Activated B cell treated with CpG ODN at 0.5 μM for 24 hours (primary cell): ENCODE measurements around the gene COL3A1. TPM values are rescaled to one million over a fixed set of nuclear protein-coding genes. Genes with fewer than 3 reads are reported as not detected.

Experiments
- ATAC-seq: fragments of 200-7000 bp; cut with Tn5 transposase; one replicate; pipeline ENCODE4 v1.10.0; 2021; ENCODE audit warnings: low read depth, mild to moderate bottlenecking, moderate library complexity
- CTCF ChIA-PET: fragments of 350-600 bp; sonication (Branson Sonifier 250); formaldehyde crosslinking; loops from one replicate; lab custom pipeline; 2021; ENCODE audit warnings: antibody characterized with exemption; lab: Charles Lee
- POLR2A ChIA-PET: fragments of 350-600 bp; sonication (Branson Sonifier 250); formaldehyde crosslinking; loops from one replicate; lab custom pipeline; 2021; ENCODE audit warnings: antibody characterized with exemption; lab: Charles Lee
- DNase-seq: peaks from one replicate; pipeline ENCODE4 v3.0.0; 2022
- H3K27ac Mint-ChIP-seq: one replicate; pipeline ENCODE4 v1.8.0; 2020; ENCODE audit warnings: mixed read lengths
- H3K27me3 Mint-ChIP-seq: one replicate; pipeline ENCODE4 v1.8.0; 2021; ENCODE audit warnings: mixed read lengths
- H3K36me3 Mint-ChIP-seq: one replicate; pipeline ENCODE4 v1.8.0; 2021; ENCODE audit warnings: low read depth, mixed read lengths
- H3K4me1 Mint-ChIP-seq: one replicate; pipeline ENCODE4 v1.8.0; 2021; ENCODE audit warnings: mixed read lengths
- H3K4me3 Mint-ChIP-seq: one replicate; pipeline ENCODE4 v1.8.0; 2020; ENCODE audit warnings: mild to moderate bottlenecking, mixed read lengths
- H3K9me3 Mint-ChIP-seq: one replicate; pipeline ENCODE4 v1.8.0; 2020; ENCODE audit warnings: mixed read lengths
- CTCF ChIP-seq: fragments of 200-600 bp; IDR thresholded peaks from one replicate; pipeline ENCODE4 v1.8.0; 2022; ENCODE audit warnings: antibody characterized with exemption, mild to moderate bottlenecking
- intact Hi-C: fragments of 100-400 bp; cut with micrococcal nuclease; formaldehyde crosslinking; loops from one replicate; pipeline ENCODE4 v1.15.1; 2024
- total RNA-seq: library from RNA; stranded (reverse); gene quantifications from 2 replicates; pipeline ENCODE4 v1.2.3, GENCODE V29; 2022

Gene COL3A1
- total RNA-seq, 1 donor from 2014 or later = not detected

GRCh38 chr2:189022492-189022891 lies 48.3 kb downstream of the COL3A1 start:
- DNase-seq = no peak
- H3K4me1 Mint-ChIP-seq = no peaks in the 10 kb centered on the region
- TF ChIP-seq CTCF = no peak

GRCh38 chr2:189024901-189025618 lies 50.9 kb downstream of the COL3A1 start:
- Mint-ChIP-seq H3K4me1 (no peaks in the 10 kb centered on the region), H3K27ac (no peak overlapping the region), H3K36me3 (no peaks in the 10 kb centered on the region), H3K27me3 (no peaks in the 10 kb centered on the region), H3K9me3 (no peaks in the 10 kb centered on the region), H3K4me3 (no peak overlapping the region)
- no peak for TF ChIP-seq CTCF
- CTCF ChIA-PET = no interaction called here
- ATAC-seq = no peak
- POLR2A ChIA-PET = no interaction called here
- no peak for DNase-seq
- intact Hi-C loops = no loop called here

More at GRCh38 chr2:189022492-189022891, 48.3 kb downstream of the COL3A1 start:
- no peak for ATAC-seq
- H3K27ac Mint-ChIP-seq = no peak overlapping the region
- intact Hi-C loops = no loop called here
- ChIA-PET POLR2A (no interaction called here), CTCF (no interaction called here)
- H3K27me3 Mint-ChIP-seq = no peaks in the 10 kb centered on the region
- H3K9me3 Mint-ChIP-seq = no peaks in the 10 kb centered on the region
- H3K4me3 Mint-ChIP-seq = no peak overlapping the region
- H3K36me3 Mint-ChIP-seq = no peaks in the 10 kb centered on the region

DNA sequence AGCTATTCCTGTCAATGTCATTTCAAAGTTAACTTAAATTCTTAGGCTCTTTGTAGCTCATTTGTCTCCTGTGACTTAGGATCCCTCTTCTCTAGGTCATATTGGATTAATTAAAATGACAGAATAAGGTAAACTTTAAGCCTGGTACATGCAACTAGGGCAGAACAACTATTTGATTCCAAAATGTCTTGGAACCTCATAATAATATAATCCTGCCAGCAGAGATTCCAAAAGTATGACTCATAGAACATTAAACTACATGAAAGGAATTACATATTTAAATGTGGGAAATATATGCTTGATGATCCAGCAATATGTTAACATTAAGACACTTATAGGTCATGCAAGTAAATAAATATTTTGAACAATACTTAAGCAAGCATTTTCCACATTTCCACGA lies 63.3 kb downstream of the COL3A1 start:
- no peaks in the 10 kb centered on the region for H3K36me3 Mint-ChIP-seq
- TF ChIP-seq CTCF = no peak
- H3K27me3 Mint-ChIP-seq = no peaks in the 10 kb centered on the region
- ChIA-PET POLR2A (no interaction called here), CTCF (no interaction called here)
- no peak for DNase-seq
- no peak overlapping the region for H3K4me3 Mint-ChIP-seq
- H3K27ac Mint-ChIP-seq = no peak overlapping the region
- ATAC-seq = no peak
- intact Hi-C loops = no loop called here
- no peaks in the 10 kb centered on the region for H3K4me1 Mint-ChIP-seq
- H3K9me3 Mint-ChIP-seq = no peaks in the 10 kb centered on the region

- ChIA-PET CTCF (no interaction called here), POLR2A (no interaction called here)
- ATAC-seq = no peak
- no peak for TF ChIP-seq CTCF
- Mint-ChIP-seq H3K4me1 (no peaks in the 10 kb centered on the region), H3K4me3 (no peak overlapping the region), H3K36me3 (no peaks in the 10 kb centered on the region), H3K27ac (no peak overlapping the region), H3K9me3 (no peaks in the 10 kb centered on the region), H3K27me3 (no peaks in the 10 kb centered on the region)
- intact Hi-C loops = no loop called here
- DNase-seq = no peak
Observed at GRCh38 chr2:189045836-189046235, 71.7 kb downstream of the COL3A1 start.

- Mint-ChIP-seq H3K9me3 (no peaks in the 10 kb centered on the region), H3K4me1 (no peaks in the 10 kb centered on the region), H3K36me3 (no peaks in the 10 kb centered on the region), H3K4me3 (no peak overlapping the region), H3K27me3 (no peaks in the 10 kb centered on the region), H3K27ac (no peak overlapping the region)
- no peak for ATAC-seq
- ChIA-PET CTCF (no interaction called here), POLR2A (no interaction called here)
- TF ChIP-seq CTCF = no peak
- intact Hi-C loops = no loop called here
- DNase-seq = no peak
Observed at GRCh38 chr2:189046320-189046719, 72.1 kb downstream of the COL3A1 start.
